HEK293T (cell line): ENCODE measurements around the gene CACNA1C.

Experiments
- ARNT ChIP-seq: fragments of 450-650 bp; IDR thresholded peaks from 2 replicates; pipeline ENCODE4 v1.6.1; 2017; ENCODE audit warnings: mild to moderate bottlenecking
- FOXK2 ChIP-seq: fragments of 450-650 bp; IDR thresholded peaks from 2 replicates; pipeline ENCODE4 v1.6.1; 2016; ENCODE audit warnings: mild to moderate bottlenecking
- L3MBTL2 ChIP-seq: fragments of 450-650 bp; conservative IDR thresholded peaks from 2 replicates; pipeline ENCODE4 v1.6.1; 2016; ENCODE audit warnings: mild to moderate bottlenecking
- PKNOX1 ChIP-seq: fragments of 450-650 bp; IDR thresholded peaks from 2 replicates; pipeline ENCODE4 v1.6.1; 2016

DNA sequence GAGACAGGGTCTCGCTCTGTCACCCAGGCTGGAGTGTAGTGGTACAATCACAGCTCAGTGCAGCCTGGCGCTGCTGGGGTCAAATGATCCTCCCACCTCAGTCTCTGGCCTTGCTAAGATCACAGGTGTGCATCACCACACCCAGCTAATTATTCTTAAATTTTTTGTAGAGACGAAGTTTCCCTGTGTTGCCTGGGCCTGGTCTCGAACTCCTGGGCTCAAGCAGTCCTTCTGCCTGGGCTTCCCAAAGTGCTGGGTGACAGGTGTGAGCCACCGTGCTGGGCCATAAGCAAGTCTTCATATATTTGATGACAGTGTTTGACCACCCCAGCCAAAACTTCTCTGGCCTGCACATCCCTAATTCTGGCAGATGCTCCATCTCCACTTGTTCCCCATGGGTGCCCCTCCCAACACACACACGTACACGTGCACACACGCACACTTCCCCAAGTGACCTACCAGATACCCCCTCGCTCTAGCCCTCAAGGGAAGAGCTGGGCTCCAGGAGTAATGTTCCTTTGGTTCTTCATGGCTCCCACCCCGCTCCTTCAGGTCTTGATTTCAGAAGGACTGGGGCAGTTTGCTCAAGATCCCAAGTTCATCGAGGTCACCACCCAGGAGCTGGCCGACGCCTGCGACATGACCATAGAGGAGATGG lies 637.7 kb downstream of the CACNA1C start:
- no peak for TF ChIP-seq ARNT
- no peak for TF ChIP-seq L3MBTL2
- TF ChIP-seq PKNOX1, result no peak
- TF ChIP-seq FOXK2, result no peak
